ENCODE data around the gene TMEM269. TPM values are rescaled to one million over a fixed set of nuclear protein-coding genes. Genes with fewer than 3 reads are reported as not detected.

Gene TMEM269
- total and polyA plus RNA-seq, 2 donors (not counting 1 experiment from before 2014, with no cell fraction given) = 0.21 to 0.47 TPM

DNA sequence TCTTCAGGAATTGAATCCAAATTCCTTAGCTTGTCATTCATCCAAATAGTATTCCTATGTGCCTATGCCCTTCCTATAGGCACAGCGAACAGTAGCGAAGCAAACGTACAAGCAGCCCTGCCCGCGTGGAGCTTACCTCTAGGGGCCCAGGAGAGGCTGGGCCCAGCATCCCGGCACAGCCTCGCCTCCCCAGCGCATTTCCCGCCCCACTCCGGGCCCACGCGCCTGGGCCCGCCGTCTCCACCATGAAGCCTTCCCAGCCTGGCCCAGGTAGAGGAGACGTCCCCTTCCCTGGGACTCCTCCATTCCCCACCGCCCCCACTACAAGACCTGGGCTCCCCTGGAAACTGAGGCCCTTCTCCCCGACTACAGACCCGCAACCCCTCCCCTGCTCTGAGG lies 245 bp upstream of the TMEM269 start:
- Histone ChIP-seq H3K4me2 (replicated peaks; ENCODE audit: low read depth, low read length, poor library complexity, severe bottlenecking) (peak overlapping the region; percentile 73), H4K20me1 (ENCODE audit: control insufficient read depth, insufficient read depth, low read length, poor library complexity, severe bottlenecking) (no peaks in the 10 kb centered on the region), H3K27me3 (replicated peaks in 1 of 4; ENCODE audit: control extremely low read depth in 1 of 4, control insufficient read depth in 3 of 4, insufficient read depth in 4 of 4, low read length in 3 of 4) (peaks cover 0 to 3% (median 0%) of the 10 kb centered on the region in 4 experiments), H3K4me1 (ENCODE audit: control insufficient read depth in 2 of 2, insufficient read depth in 2 of 2, low read length in 2 of 2) (peaks cover 11 to 15% of the 10 kb centered on the region in 2 donors), H2AFZ (ENCODE audit: insufficient read depth, low read depth, low read length, poor library complexity, severe bottlenecking) (peak overlapping the region; percentile 84), H3K4me3 (ENCODE audit: control extremely low read depth in 1 of 5, extremely low read depth in 1 of 5, insufficient read depth in 1 of 5, low read depth in 2 of 5, low read length in 4 of 5) (no peak overlapping the region), H3K9me3 (ENCODE audit: control extremely low read depth in 1 of 3, control insufficient read depth in 2 of 3, insufficient read depth in 1 of 3, low read length in 2 of 3) (no peaks in the 10 kb centered on the region), H3K9ac (ENCODE audit: low read length) (no peak overlapping the region), H3K36me3 (replicated peaks in 1 of 2; ENCODE audit: control extremely low read depth in 1 of 2, control insufficient read depth in 1 of 2, extremely low read depth in 1 of 2, insufficient read depth in 2 of 2, low read length in 1 of 2) (peaks cover 5 to 11% of the 10 kb centered on the region in 2 experiments), H3K27ac (ENCODE audit: low read length in 2 of 2) (no peak overlapping the region), H3K79me2 (ENCODE audit: control insufficient read depth, insufficient read depth, low read length) (peaks cover 6% of the 10 kb centered on the region)
- Mint-ChIP-seq H3K4me1 (peaks cover 13% of the 10 kb centered on the region), H3K27ac (no peak overlapping the region), H3K27me3 (peaks cover 9% of the 10 kb centered on the region), H3K9me3 (ENCODE audit: insufficient read depth) (no peaks in the 10 kb centered on the region), H3K4me3 (peak overlapping the region; percentile 87)
- POLR2A ChIA-PET = interaction anchor here (0.6 to 0.9 kb wide), 2 partner anchors 18 to 20 kb away, joined by 3 to 8 read pairs; partner anchors contain the start of genes C1orf50 and P3H1
- DNase-seq = no peak
- no peak for ATAC-seq (ENCODE audit: low read depth)
- intact Hi-C loops (cut with micrococcal nuclease) = no loop called here
- CTCF ChIA-PET = interaction anchor here (0.9 kb wide), 1 partner anchor 289 kb away, joined by 4 read pairs; no protein-coding TSS in a partner anchor
- WGBS (ENCODE audit: insufficient coverage) = 95% methylated on average over 15 of the region's 18 CpGs
- TF ChIP-seq EZH2 (IDR thresholded peaks at IDR 0.05; ENCODE audit: borderline replicate concordance, insufficient read depth, low read depth, low read length, poor library complexity, severe bottlenecking) = no peak
- TF ChIP-seq, protein P1, sequence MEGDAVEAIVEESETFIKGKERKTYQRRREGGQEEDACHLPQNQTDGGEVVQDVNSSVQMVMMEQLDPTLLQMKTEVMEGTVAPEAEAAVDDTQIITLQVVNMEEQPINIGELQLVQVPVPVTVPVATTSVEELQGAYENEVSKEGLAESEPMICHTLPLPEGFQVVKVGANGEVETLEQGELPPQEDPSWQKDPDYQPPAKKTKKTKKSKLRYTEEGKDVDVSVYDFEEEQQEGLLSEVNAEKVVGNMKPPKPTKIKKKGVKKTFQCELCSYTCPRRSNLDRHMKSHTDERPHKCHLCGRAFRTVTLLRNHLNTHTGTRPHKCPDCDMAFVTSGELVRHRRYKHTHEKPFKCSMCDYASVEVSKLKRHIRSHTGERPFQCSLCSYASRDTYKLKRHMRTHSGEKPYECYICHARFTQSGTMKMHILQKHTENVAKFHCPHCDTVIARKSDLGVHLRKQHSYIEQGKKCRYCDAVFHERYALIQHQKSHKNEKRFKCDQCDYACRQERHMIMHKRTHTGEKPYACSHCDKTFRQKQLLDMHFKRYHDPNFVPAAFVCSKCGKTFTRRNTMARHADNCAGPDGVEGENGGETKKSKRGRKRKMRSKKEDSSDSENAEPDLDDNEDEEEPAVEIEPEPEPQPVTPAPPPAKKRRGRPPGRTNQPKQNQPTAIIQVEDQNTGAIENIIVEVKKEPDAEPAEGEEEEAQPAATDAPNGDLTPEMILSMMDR (IDR thresholded peaks at IDR 0.05) = no peak

DNA sequence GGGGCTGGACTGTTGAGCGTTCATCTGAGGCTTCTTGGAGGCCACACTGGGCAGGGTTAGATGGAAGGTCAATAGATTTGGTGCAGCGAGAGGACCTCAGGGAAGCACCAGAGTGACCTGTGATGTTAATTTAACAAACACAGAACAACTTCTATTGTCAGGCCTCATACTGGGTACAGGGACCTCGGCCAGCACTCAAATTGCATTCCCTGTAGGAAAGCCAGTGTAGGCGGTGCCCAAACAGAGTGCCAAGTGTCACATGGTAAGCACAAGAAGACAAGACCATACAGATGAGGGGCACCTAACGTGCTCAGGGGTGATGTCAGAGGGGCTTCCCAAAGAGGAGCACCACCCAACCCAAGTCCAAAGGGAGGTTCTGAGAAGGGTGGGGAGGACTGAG lies 1.3 kb downstream of the TMEM269 start:
- 94% methylated on average over 4 of the region's 5 CpGs for WGBS (ENCODE audit: insufficient coverage)
- ATAC-seq (ENCODE audit: low read depth) (no peak), DNase-seq (no peak)
- peaks cover under 1 to 1% of the 10 kb centered on the region in 2 experiments for H3K36me3 ChIP-seq (replicated peaks in 1 of 2; ENCODE audit: control extremely low read depth in 1 of 2, control insufficient read depth in 1 of 2, extremely low read depth in 1 of 2, insufficient read depth in 2 of 2, low read length in 1 of 2)
- no peak overlapping the region for H3K27ac ChIP-seq (ENCODE audit: low read length in 2 of 2)
- no peak overlapping the region for H3K9ac ChIP-seq (ENCODE audit: low read length)
- H4K20me1 ChIP-seq (ENCODE audit: control insufficient read depth, insufficient read depth, low read length, poor library complexity, severe bottlenecking) = no peaks in the 10 kb centered on the region
- H3K4me3 Mint-ChIP-seq = peak overlapping the region; percentile 87
- H3K4me1 ChIP-seq (ENCODE audit: control insufficient read depth in 2 of 2, insufficient read depth in 2 of 2, low read length in 2 of 2) = peaks cover 11 to 15% of the 10 kb centered on the region in 2 donors
- H3K4me3 ChIP-seq (ENCODE audit: control extremely low read depth in 1 of 5, extremely low read depth in 1 of 5, insufficient read depth in 1 of 5, low read depth in 2 of 5, low read length in 4 of 5) = no peak overlapping the region
- peaks cover 0 to 3% (median 0%) of the 10 kb centered on the region in 4 experiments for H3K27me3 ChIP-seq (replicated peaks in 1 of 4; ENCODE audit: control extremely low read depth in 1 of 4, control insufficient read depth in 3 of 4, insufficient read depth in 4 of 4, low read length in 3 of 4)
- no peaks in the 10 kb centered on the region for H3K9me3 ChIP-seq (ENCODE audit: control extremely low read depth in 1 of 3, control insufficient read depth in 2 of 3, insufficient read depth in 1 of 3, low read length in 2 of 3)
- CTCF ChIA-PET = no interaction called here
- intact Hi-C loops (cut with micrococcal nuclease) = no loop called here
- H3K27me3 Mint-ChIP-seq = peaks cover 9% of the 10 kb centered on the region
- H2AFZ ChIP-seq (ENCODE audit: insufficient read depth, low read depth, low read length, poor library complexity, severe bottlenecking) = no peak overlapping the region
- POLR2A ChIA-PET = no interaction called here
- peaks cover 13% of the 10 kb centered on the region for H3K4me1 Mint-ChIP-seq
- H3K4me2 ChIP-seq (replicated peaks; ENCODE audit: low read depth, low read length, poor library complexity, severe bottlenecking) = no peak overlapping the region
- no peak for TF ChIP-seq EZH2 (IDR thresholded peaks at IDR 0.05; ENCODE audit: borderline replicate concordance, insufficient read depth, low read depth, low read length, poor library complexity, severe bottlenecking)
- TF ChIP-seq, protein P1 (IDR thresholded peaks at IDR 0.05) = no peak
- no peaks in the 10 kb centered on the region for H3K9me3 Mint-ChIP-seq (ENCODE audit: insufficient read depth)
- H3K79me2 ChIP-seq (ENCODE audit: control insufficient read depth, insufficient read depth, low read length) = peaks cover 6% of the 10 kb centered on the region
- H3K27ac Mint-ChIP-seq = no peak overlapping the region

Data from B cell (primary cell).